K562 (cell line): ENCODE results near the gene METRNL. TPM values are rescaled to one million over a fixed set of nuclear protein-coding genes. Genes with fewer than 3 reads are reported as not detected.
A peak's percentile ranks its signal among the peaks of the same experiment; 100 is the strongest.

Experiments
- ELF4 ChIP-seq: fragments of 450-650 bp; formaldehyde crosslinking; IDR thresholded peaks from 2 replicates; pipeline ENCODE4 v1.4.0; 2022; ENCODE audit warnings: missing genetic modification characterization
- NR2C1 ChIP-seq, 2 experiments: fragments of 450-650 bp; IDR thresholded peaks; 2 replicates each; pipeline ENCODE4 v1.6.1; 2017; ENCODE audit warnings: mild to moderate bottlenecking in 2 of 2, antibody characterized with exemption in 1 of 2, inconsistent platforms in 1 of 2, missing compliant biosample characterization in 1 of 2, missing genetic modification characterization in 1 of 2
- SMARCA5 ChIP-seq: fragments of 450-650 bp; IDR thresholded peaks from 2 replicates; pipeline ENCODE4 v1.6.1; 2016
- polyA plus RNA-seq, 8 experiments: library from polyadenylated mRNA; depleted of rRNA in 4 of 8; stranded (reverse) in 5 of 8; unstranded in 3 of 8; fragments of >200 nt; fragmentation: Nextera tagmentation in 2 of 8; fragmentation: Illumina TruSeq in 1 of 8; extraction: Ambion mirVana in 2 of 8; extraction: Trizol in 1 of 8; gene quantifications; 2 replicates each; pipeline versions ENCODE4 v1.2.1 to v1.2.3, GENCODE V29; 2011 to 2014; ENCODE audit warnings: inconsistent platforms in 1 of 8, missing spikeins in 1 of 8
- total RNA-seq, 7 experiments: library from RNA; depleted of rRNA in 6 of 7; stranded (reverse); fragments of >200 nt in 6 of 7; fragmentation: Illumina TruSeq in 2 of 7; extraction: Trizol in 2 of 7; gene quantifications; 2 replicates each; pipeline versions ENCODE4 v1.2.1 to v1.2.3, GENCODE V29; 2011 to 2021; ENCODE audit warnings: low replicate concordance in 1 of 7
- TF ChIP-seq, protein P1 (sequence below), 2 experiments: fragments of 450-650 bp in 1 of 2; sonication (generic) in 1 of 2; formaldehyde crosslinking in 1 of 2; IDR thresholded peaks; 2 replicates each; pipeline versions ENCODE4 v1.7.1 to v1.9.0; 2016 to 2022; ENCODE audit warnings: inconsistent platforms in 1 of 2, mild to moderate bottlenecking in 1 of 2, missing genetic modification reagents in 1 of 2
- TF ChIP-seq, protein P2 (sequence below): fragments of 450-650 bp; IDR thresholded peaks from 2 replicates; pipeline ENCODE4 v1.6.1; 2018; ENCODE audit warnings: mild to moderate bottlenecking, low read depth; ENCODE audit not compliant: partially characterized antibody
- TF ChIP-seq, protein P3 (sequence below), 3 experiments: fragments of 200-800 bp in 1 of 3; fragments of 250-450 bp in 1 of 3; fragments of 450-650 bp in 1 of 3; sonication (Bioruptor Pico) in 1 of 3; sonication (Bioruptor generic) in 1 of 3; formaldehyde crosslinking in 1 of 3; IDR thresholded peaks; 2 replicates each; pipeline versions ENCODE4 v1.6.1 to v1.8.0; 2016 to 2022; ENCODE audit warnings: mild to moderate bottlenecking in 2 of 3, missing genetic modification characterization in 2 of 3, missing compliant biosample characterization in 1 of 3, moderate library complexity in 1 of 3
- TF ChIP-seq, protein P4 (sequence below): sonication (generic); formaldehyde crosslinking; IDR thresholded peaks from 2 replicates; pipeline ENCODE4 v1.8.1; 2022; ENCODE audit warnings: missing genetic modification reagents

Gene METRNL
- total and polyA plus RNA-seq, 9 of the 15 experiments (the other 6 are each of a cell fraction or from before 2014, with no cell fraction given): 0.17 to 31.8 (median 2.9) TPM

DNA sequence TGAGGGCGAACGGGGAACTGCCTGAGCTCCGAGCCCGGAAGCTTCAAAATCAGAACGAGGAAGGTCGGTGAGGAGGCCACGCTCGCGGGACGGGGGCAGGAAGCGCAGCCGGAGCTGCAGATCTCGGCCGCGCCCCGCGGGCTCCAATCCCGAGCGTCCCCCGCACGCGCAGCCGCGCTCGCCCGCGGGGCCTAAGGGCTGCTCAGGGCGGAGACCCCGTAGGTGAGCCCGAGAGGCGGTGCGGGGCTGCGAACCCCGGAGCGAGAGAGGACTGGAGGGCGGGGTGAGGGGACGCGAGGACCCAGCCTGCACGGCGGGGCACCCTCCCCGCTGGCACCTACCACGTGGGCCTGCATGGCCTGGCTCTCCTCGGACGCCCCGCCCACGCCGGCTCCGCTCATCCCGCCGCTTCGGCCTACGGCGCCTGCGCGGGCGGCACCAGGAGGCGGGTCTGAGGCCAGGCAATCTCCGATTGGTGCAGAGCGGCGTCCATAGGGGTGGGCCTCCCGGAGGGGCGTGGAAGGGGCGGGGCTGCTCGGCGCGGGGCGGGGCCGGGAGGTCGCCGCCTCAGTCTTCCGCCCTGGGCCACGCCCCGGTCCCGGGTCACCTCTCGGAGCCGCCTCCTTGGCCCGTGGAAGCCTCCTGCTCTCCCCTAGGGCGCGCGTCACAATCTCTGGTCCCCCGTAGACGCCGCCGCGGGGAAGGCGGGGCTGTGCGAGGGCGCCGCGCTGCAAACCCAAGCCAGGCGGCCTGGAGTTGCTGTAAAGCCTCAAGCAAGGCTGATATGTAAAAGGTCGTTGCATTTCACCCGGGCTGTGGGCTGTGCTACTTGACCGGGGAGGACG lies 27.8 kb upstream of the METRNL start (continued):
- TF ChIP-seq, protein P1, sequence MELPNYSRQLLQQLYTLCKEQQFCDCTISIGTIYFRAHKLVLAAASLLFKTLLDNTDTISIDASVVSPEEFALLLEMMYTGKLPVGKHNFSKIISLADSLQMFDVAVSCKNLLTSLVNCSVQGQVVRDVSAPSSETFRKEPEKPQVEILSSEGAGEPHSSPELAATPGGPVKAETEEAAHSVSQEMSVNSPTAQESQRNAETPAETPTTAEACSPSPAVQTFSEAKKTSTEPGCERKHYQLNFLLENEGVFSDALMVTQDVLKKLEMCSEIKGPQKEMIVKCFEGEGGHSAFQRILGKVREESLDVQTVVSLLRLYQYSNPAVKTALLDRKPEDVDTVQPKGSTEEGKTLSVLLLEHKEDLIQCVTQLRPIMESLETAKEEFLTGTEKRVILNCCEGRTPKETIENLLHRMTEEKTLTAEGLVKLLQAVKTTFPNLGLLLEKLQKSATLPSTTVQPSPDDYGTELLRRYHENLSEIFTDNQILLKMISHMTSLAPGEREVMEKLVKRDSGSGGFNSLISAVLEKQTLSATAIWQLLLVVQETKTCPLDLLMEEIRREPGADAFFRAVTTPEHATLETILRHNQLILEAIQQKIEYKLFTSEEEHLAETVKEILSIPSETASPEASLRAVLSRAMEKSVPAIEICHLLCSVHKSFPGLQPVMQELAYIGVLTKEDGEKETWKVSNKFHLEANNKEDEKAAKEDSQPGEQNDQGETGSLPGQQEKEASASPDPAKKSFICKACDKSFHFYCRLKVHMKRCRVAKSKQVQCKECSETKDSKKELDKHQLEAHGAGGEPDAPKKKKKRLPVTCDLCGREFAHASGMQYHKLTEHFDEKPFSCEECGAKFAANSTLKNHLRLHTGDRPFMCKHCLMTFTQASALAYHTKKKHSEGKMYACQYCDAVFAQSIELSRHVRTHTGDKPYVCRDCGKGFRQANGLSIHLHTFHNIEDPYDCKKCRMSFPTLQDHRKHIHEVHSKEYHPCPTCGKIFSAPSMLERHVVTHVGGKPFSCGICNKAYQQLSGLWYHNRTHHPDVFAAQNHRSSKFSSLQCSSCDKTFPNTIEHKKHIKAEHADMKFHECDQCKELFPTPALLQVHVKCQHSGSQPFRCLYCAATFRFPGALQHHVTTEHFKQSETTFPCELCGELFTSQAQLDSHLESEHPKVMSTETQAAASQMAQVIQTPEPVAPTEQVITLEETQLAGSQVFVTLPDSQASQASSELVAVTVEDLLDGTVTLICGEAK (IDR thresholded peaks at IDR 0.05): no peak
- TF ChIP-seq, protein P1 (CRISPR knock-in tag; IDR thresholded peaks at IDR 0.05): no peak
- TF ChIP-seq, protein P2, sequence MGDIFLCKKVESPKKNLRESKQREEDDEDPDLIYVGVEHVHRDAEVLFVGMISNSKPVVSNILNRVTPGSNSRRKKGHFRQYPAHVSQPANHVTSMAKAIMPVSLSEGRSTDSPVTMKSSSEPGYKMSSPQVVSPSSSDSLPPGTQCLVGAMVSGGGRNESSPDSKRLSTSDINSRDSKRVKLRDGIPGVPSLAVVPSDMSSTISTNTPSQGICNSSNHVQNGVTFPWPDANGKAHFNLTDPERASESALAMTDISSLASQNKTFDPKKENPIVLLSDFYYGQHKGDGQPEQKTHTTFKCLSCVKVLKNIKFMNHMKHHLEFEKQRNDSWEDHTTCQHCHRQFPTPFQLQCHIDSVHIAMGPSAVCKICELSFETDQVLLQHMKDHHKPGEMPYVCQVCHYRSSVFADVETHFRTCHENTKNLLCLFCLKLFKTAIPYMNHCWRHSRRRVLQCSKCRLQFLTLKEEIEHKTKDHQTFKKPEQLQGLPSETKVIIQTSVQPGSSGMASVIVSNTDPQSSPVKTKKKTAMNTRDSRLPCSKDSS: no peak
- TF ChIP-seq ELF4: no peak
- peak; percentile 39; the same call in 1 of the 2 replicates for TF ChIP-seq NR2C1 (IDR thresholded peaks at IDR 0.05)
- TF ChIP-seq NR2C1 (tag; IDR thresholded peaks at IDR 0.05): peak; percentile 59
- TF ChIP-seq, protein P3, sequence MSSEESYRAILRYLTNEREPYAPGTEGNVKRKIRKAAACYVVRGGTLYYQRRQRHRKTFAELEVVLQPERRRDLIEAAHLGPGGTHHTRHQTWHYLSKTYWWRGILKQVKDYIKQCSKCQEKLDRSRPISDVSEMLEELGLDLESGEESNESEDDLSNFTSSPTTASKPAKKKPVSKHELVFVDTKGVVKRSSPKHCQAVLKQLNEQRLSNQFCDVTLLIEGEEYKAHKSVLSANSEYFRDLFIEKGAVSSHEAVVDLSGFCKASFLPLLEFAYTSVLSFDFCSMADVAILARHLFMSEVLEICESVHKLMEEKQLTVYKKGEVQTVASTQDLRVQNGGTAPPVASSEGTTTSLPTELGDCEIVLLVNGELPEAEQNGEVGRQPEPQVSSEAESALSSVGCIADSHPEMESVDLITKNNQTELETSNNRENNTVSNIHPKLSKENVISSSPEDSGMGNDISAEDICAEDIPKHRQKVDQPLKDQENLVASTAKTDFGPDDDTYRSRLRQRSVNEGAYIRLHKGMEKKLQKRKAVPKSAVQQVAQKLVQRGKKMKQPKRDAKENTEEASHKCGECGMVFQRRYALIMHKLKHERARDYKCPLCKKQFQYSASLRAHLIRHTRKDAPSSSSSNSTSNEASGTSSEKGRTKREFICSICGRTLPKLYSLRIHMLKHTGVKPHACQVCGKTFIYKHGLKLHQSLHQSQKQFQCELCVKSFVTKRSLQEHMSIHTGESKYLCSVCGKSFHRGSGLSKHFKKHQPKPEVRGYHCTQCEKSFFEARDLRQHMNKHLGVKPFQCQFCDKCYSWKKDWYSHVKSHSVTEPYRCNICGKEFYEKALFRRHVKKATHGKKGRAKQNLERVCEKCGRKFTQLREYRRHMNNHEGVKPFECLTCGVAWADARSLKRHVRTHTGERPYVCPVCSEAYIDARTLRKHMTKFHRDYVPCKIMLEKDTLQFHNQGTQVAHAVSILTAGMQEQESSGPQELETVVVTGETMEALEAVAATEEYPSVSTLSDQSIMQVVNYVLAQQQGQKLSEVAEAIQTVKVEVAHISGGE (CRISPR knock-in tag; IDR thresholded peaks at IDR 0.05): peak; percentile 33 to 59 (median 47); a peak in 3 of 6 replicates
- TF ChIP-seq, protein P4, sequence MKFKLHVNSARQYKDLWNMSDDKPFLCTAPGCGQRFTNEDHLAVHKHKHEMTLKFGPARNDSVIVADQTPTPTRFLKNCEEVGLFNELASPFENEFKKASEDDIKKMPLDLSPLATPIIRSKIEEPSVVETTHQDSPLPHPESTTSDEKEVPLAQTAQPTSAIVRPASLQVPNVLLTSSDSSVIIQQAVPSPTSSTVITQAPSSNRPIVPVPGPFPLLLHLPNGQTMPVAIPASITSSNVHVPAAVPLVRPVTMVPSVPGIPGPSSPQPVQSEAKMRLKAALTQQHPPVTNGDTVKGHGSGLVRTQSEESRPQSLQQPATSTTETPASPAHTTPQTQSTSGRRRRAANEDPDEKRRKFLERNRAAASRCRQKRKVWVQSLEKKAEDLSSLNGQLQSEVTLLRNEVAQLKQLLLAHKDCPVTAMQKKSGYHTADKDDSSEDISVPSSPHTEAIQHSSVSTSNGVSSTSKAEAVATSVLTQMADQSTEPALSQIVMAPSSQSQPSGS (CRISPR knock-in tag): no peak
- TF ChIP-seq SMARCA5: no peak
